DOHH2 (cell line): ENCODE results near the gene KLHL40.

ENCODE experiments used
- H3F3A ChIP-seq: fragments of 200-600 bp; sonication (generic), shearing (Covaris generic); 2 replicates; pipeline ENCODE4 v1.6.0; 2016; ENCODE audit warnings: antibody characterized with exemption, mild to moderate bottlenecking; ENCODE audit not compliant: control insufficient read depth, insufficient read depth
- H3K27ac ChIP-seq: fragments of 200-600 bp; sonication (generic); 2 replicates; pipeline ENCODE4 v1.5.1; 2014; ENCODE audit warnings: low read depth, mild to moderate bottlenecking, low read length, moderate library complexity
- H3K27me3 ChIP-seq: fragments of 200-600 bp; sonication (generic); 2 replicates; pipeline ENCODE4 v1.6.1; 2014; ENCODE audit warnings: mild to moderate bottlenecking, low read length, mixed read lengths; ENCODE audit not compliant: control insufficient read depth
- H3K36me3 ChIP-seq: fragments of 200-600 bp; sonication (generic); 2 replicates; pipeline ENCODE4 v1.6.1; 2014; ENCODE audit warnings: mild to moderate bottlenecking, low read length, moderate library complexity, mixed read lengths; ENCODE audit not compliant: control insufficient read depth
- H3K4me1 ChIP-seq: fragments of 200-600 bp; sonication (generic); 2 replicates; pipeline ENCODE4 v1.6.1; 2014; ENCODE audit warnings: mild to moderate bottlenecking, low read length, mixed read lengths; ENCODE audit not compliant: control insufficient read depth
- H3K4me2 ChIP-seq: fragments of 200-600 bp; sonication (generic); 2 replicates; pipeline ENCODE4 v1.6.0; 2014; ENCODE audit warnings: mild to moderate bottlenecking, low read length, moderate library complexity
- H3K4me3 ChIP-seq: fragments of 200-600 bp; sonication (generic); 2 replicates; pipeline ENCODE4 v1.5.1; 2014; ENCODE audit warnings: mild to moderate bottlenecking, low read length, mixed read lengths
- H3K79me2 ChIP-seq: fragments of 200-600 bp; sonication (generic); 2 replicates; pipeline ENCODE4 v1.6.1; 2014; ENCODE audit warnings: mild to moderate bottlenecking, low read length, mixed read lengths; ENCODE audit not compliant: control insufficient read depth
- H3K9me2 ChIP-seq: fragments of 200-600 bp; sonication (generic); replicated peaks from 2 replicates; pipeline ENCODE4 v1.6.1; 2014; ENCODE audit warnings: mild to moderate bottlenecking, low read length, mixed read lengths; ENCODE audit not compliant: control insufficient read depth
- H3K9me3 ChIP-seq: fragments of 200-600 bp; sonication (generic); 2 replicates; pipeline ENCODE4 v1.6.1; 2014; ENCODE audit warnings: antibody characterized with exemption, low read length, mixed read lengths; ENCODE audit not compliant: control insufficient read depth, insufficient read depth
- H4K20me1 ChIP-seq: fragments of 200-600 bp; sonication (generic); 2 replicates; pipeline ENCODE4 v1.6.0; 2014; ENCODE audit warnings: low read depth, mild to moderate bottlenecking, antibody characterized with exemption, low read length, moderate library complexity; ENCODE audit not compliant: control insufficient read depth, insufficient read depth
- CTCF ChIP-seq: fragments of 200-600 bp; sonication (generic); IDR thresholded peaks from one replicate; pipeline ENCODE4 v1.5.1; 2014; ENCODE audit warnings: antibody characterized with exemption, mild to moderate bottlenecking, low read depth, low read length; ENCODE audit not compliant: poor library complexity, severe bottlenecking
- EZH2phosphoT487 ChIP-seq: fragments of 200-600 bp; sonication (generic); IDR thresholded peaks from 2 replicates; pipeline ENCODE4 v1.6.1; 2017; ENCODE audit warnings: borderline replicate concordance, mild to moderate bottlenecking, antibody characterized with exemption, low read length, moderate library complexity, mixed read lengths

KLHL40 gene

GRCh38 chr3:42639192-42639591 is 46.1 kb upstream of the KLHL40 start:
- Histone ChIP-seq H3K9me2 (no peaks in the 10 kb centered on the region), H3K36me3 (peaks cover 93% of the 10 kb centered on the region), H3K79me2 (no peaks in the 10 kb centered on the region), H3K27ac (no peak overlapping the region), H3F3A (peaks cover 8% of the 10 kb centered on the region), H4K20me1 (0 out of 2 replicates have a peak, but pooled peaks cover 4% of the 10 kb centered on the region), H3K4me1 (no peaks in the 10 kb centered on the region), H3K4me2 (no peak overlapping the region), H3K27me3 (no peaks in the 10 kb centered on the region), H3K4me3 (no peak overlapping the region), H3K9me3 (no peaks in the 10 kb centered on the region)
- TF ChIP-seq CTCF = no peak

GRCh38 chr3:42640129-42640528 is 45.2 kb upstream of the KLHL40 start:
- H3K36me3 ChIP-seq = peaks cover 92% of the 10 kb centered on the region
- no peaks in the 10 kb centered on the region for H3K4me1 ChIP-seq
- 0 out of 2 replicates have a peak, but pooled peaks cover 4% of the 10 kb centered on the region for H4K20me1 ChIP-seq
- TF ChIP-seq CTCF (no peak), EZH2phosphoT487 (no peak)
- no peak overlapping the region for H3K27ac ChIP-seq
- H3K27me3 ChIP-seq = no peaks in the 10 kb centered on the region
- H3K4me3 ChIP-seq = no peak overlapping the region
- H3K4me2 ChIP-seq = no peak overlapping the region
- H3K79me2 ChIP-seq = no peaks in the 10 kb centered on the region
- H3F3A ChIP-seq = 0 out of 2 replicates have a peak, but pooled peaks cover 2% of the 10 kb centered on the region
- no peaks in the 10 kb centered on the region for H3K9me3 ChIP-seq
- H3K9me2 ChIP-seq = no peaks in the 10 kb centered on the region

- TF ChIP-seq CTCF (no peak), EZH2phosphoT487 (no peak)
- Histone ChIP-seq H3K36me3 (peaks cover 92% of the 10 kb centered on the region), H3F3A (0 out of 2 replicates have a peak, but pooled peaks cover 2% of the 10 kb centered on the region), H3K27ac (no peak overlapping the region), H3K4me1 (no peaks in the 10 kb centered on the region), H3K27me3 (no peaks in the 10 kb centered on the region), H3K4me3 (no peak overlapping the region), H3K79me2 (no peaks in the 10 kb centered on the region), H3K9me2 (no peaks in the 10 kb centered on the region), H4K20me1 (0 out of 2 replicates have a peak, but pooled peaks cover 4% of the 10 kb centered on the region), H3K4me2 (no peak overlapping the region), H3K9me3 (no peaks in the 10 kb centered on the region)
These were observed 44.5 kb upstream of the KLHL40 start for GRCh38 chr3:42640771-42641370.
